Smooth muscle cell (in vitro differentiated cells): ENCODE data around the gene MYNN. TPM values are rescaled to one million over a fixed set of nuclear protein-coding genes. Genes with fewer than 3 reads are reported as not detected.

Source experiments
- DNase-seq: peaks from one replicate; lab custom pipeline; 2025; ENCODE audit not compliant: unreplicated experiment; lab: John Stamatoyannopoulos, UW
- H2AFZ ChIP-seq: fragments of 200-600 bp; sonication (generic); 2 replicates; pipeline ENCODE4 v1.6.0; 2016; ENCODE audit warnings: antibody characterized with exemption, low read depth, mild to moderate bottlenecking
- H3F3A ChIP-seq: fragments of 200-600 bp; sonication (generic); 2 replicates; pipeline ENCODE4 v1.6.0; 2017; ENCODE audit warnings: antibody characterized with exemption, low read depth
- H3K27ac ChIP-seq: fragments of 200-600 bp; sonication (generic); 2 replicates; pipeline ENCODE4 v1.5.1; 2016; ENCODE audit warnings: low read depth, mild to moderate bottlenecking
- H3K27me3 ChIP-seq: fragments of 200-600 bp; sonication (generic); 2 replicates; pipeline ENCODE4 v1.6.1; 2016; ENCODE audit warnings: low read depth, mild to moderate bottlenecking
- H3K36me3 ChIP-seq: fragments of 200-600 bp; sonication (generic); 2 replicates; pipeline ENCODE4 v1.5.1; 2016; ENCODE audit warnings: low read depth
- H3K4me1 ChIP-seq: fragments of 200-600 bp; sonication (generic); 2 replicates; pipeline ENCODE4 v1.5.1; 2016; ENCODE audit warnings: low read depth
- H3K4me2 ChIP-seq: fragments of 200-600 bp; sonication (generic); 2 replicates; pipeline ENCODE4 v1.6.0; 2016; ENCODE audit warnings: mild to moderate bottlenecking
- H3K4me3 ChIP-seq: fragments of 200-600 bp; sonication (generic); 2 replicates; pipeline ENCODE4 v1.5.1; 2016; ENCODE audit warnings: mild to moderate bottlenecking
- H3K79me2 ChIP-seq: fragments of 200-600 bp; sonication (generic); 2 replicates; pipeline ENCODE4 v1.6.0; 2016; ENCODE audit warnings: low read depth, mild to moderate bottlenecking
- H3K9ac ChIP-seq: fragments of 200-600 bp; sonication (generic); 2 replicates; pipeline ENCODE4 v1.6.0; 2016; ENCODE audit warnings: low read depth
- H3K9me3 ChIP-seq: fragments of 200-600 bp; sonication (generic); replicated peaks from 2 replicates; pipeline ENCODE4 v1.5.1; 2016; ENCODE audit warnings: low read depth
- H4K20me1 ChIP-seq: fragments of 200-600 bp; sonication (generic); 2 replicates; pipeline ENCODE4 v1.6.0; 2016; ENCODE audit warnings: low read depth
- CTCF ChIP-seq: fragments of 200-600 bp; sonication (generic); IDR thresholded peaks from 2 replicates; pipeline ENCODE4 v1.5.1; 2017; ENCODE audit warnings: borderline replicate concordance, mild to moderate bottlenecking, antibody characterized with exemption; ENCODE audit not compliant: insufficient read depth, poor library complexity, severe bottlenecking
- WGBS: methylation state at CpG from one replicate; pipeline ENCODE4 v1.1.7; 2016; ENCODE audit warnings: low lambda C conversion rate; 5-methylcytosine and 5-hydroxymethylcytosine counted together
- polyA plus RNA-seq: library from polyadenylated mRNA; unstranded; fragments of >200 nt; fragmentation: Nextera tagmentation; extraction: Ambion mirVana; gene quantifications from 2 replicates; pipeline ENCODE4 v1.2.1, GENCODE V29; 2016
- total RNA-seq: library from RNA; depleted of rRNA; stranded (reverse); fragments of >200 nt; gene quantifications from 2 replicates; pipeline ENCODE4 v1.2.3, GENCODE V29; 2014

Gene MYNN
- total and polyA plus RNA-seq, 2 experiments from 2014 or later: 17.2 to 29.9 TPM

DNA sequence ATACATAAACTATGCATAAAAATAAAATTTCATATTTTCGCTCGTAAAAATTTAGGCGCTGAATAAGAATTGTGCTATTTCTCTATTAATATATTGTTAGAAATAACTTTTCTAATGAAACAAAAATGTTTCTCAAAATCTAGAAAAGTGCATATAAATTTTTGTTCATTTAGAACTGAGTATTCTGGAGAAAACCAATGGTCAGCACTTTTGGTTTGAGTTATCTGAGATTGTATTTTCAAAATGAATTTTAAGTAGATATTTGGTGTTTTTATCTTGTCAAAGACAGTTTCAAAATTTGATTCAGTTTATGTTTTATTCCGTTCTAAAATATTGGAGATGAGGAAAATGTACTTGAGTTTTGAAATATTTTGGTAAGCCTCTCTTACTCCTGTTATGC lies 13.9 kb downstream of the MYNN start:
- H3K79me2 ChIP-seq: no peaks in the 10 kb centered on the region
- no peaks in the 10 kb centered on the region for H3K9me3 ChIP-seq
- TF ChIP-seq CTCF: no peak
- peaks cover 44% of the 10 kb centered on the region for H3K36me3 ChIP-seq
- DNase-seq: no peak
- H3K9ac ChIP-seq: no peak overlapping the region
- H3K27me3 ChIP-seq: no peaks in the 10 kb centered on the region
- no peaks in the 10 kb centered on the region for H3K4me1 ChIP-seq
- H3K27ac ChIP-seq: no peak overlapping the region
- H2AFZ ChIP-seq: no peak overlapping the region
- no peak overlapping the region for H3K4me3 ChIP-seq
- no peak overlapping the region for H3K4me2 ChIP-seq
- no peaks in the 10 kb centered on the region for H3F3A ChIP-seq
- H4K20me1 ChIP-seq: peaks cover 4% of the 10 kb centered on the region
- WGBS: over 99% methylated on average over 4 of the region's 4 CpGs

DNA sequence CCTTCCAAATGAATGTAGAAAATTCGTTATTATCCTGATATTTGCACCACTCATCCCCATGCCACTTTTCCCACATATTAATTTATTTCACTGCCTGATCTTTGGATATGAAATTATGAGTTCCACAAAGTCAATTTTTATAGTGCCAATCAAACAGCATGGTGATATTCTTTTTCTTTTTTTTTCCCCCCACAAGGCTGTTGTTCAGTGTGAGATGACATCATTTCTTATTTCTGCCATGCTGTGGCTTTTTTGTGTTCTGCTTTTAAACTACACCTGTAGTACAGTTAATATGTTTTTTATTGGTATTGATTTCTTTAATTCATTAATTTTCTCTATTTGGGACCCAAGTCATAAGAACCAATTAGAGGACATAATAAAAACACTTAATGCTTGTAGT lies 14.6 kb downstream of the MYNN start:
- no peak overlapping the region for H3K27ac ChIP-seq
- H3K4me3 ChIP-seq: no peak overlapping the region
- H3K36me3 ChIP-seq: peaks cover 37% of the 10 kb centered on the region
- H3K9ac ChIP-seq: no peak overlapping the region
- no peak overlapping the region for H3K4me2 ChIP-seq
- H3K4me1 ChIP-seq: no peaks in the 10 kb centered on the region
- DNase-seq: no peak
- no peaks in the 10 kb centered on the region for H3K9me3 ChIP-seq
- H4K20me1 ChIP-seq: peaks cover 2% of the 10 kb centered on the region
- H3K27me3 ChIP-seq: no peaks in the 10 kb centered on the region
- H3K79me2 ChIP-seq: no peaks in the 10 kb centered on the region
- no peaks in the 10 kb centered on the region for H3F3A ChIP-seq
- 93% methylated on average over 1 of the region's 1 CpG for WGBS
- TF ChIP-seq CTCF: no peak
- H2AFZ ChIP-seq: no peak overlapping the region

DNA sequence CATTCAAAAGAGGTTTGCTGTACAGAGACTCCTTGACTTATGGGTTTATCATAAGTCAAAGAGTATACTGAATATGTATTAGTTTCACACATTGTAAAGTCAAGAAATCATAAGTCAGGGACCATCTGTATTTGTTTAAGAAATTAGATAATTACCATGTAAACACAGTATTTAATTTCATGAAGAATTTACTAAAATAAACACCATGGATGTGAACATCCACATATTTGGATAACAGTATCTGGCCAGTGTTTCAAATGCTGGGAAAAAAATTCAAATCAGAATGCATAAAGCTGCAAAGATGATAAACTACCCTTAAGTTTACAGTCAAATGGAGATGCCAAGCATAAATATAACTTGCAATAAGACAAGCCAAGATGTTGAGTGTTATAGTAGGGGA lies 17.0 kb downstream of the MYNN start:
- no peaks in the 10 kb centered on the region for H3K4me1 ChIP-seq
- peaks cover 24% of the 10 kb centered on the region for H3K36me3 ChIP-seq

More for the DNA sequence above, 17.0 kb downstream of the MYNN start:
- Histone ChIP-seq H3K9ac (no peak overlapping the region), H4K20me1 (no peaks in the 10 kb centered on the region), H2AFZ (no peak overlapping the region), H3K79me2 (no peaks in the 10 kb centered on the region), H3K27me3 (no peaks in the 10 kb centered on the region), H3K9me3 (no peaks in the 10 kb centered on the region), H3K27ac (no peak overlapping the region), H3F3A (no peaks in the 10 kb centered on the region), H3K4me3 (no peak overlapping the region), H3K4me2 (no peak overlapping the region)
- TF ChIP-seq CTCF: no peak
- no peak for DNase-seq
